Body of pancreas (tissue), 4 donors: ENCODE results near the gene TMEM131L. TPM values are rescaled to one million over a fixed set of nuclear protein-coding genes. Genes with fewer than 3 reads are reported as not detected.

Experiments
- ATAC-seq: fragments of 150-250 bp; one replicate; pipeline ENCODE4 v1.9.1; 2016
- DNase-seq, 4 donors: peaks; one replicate each; pipeline ENCODE4 v3.0.0-alpha.2; 2019
- H3K27ac ChIP-seq, 4 donors: fragments of 200-600 bp; sonication (generic); 1 replicate in 3 of 4; 2 replicates in 1 of 4; pipeline versions ENCODE4 v1.5.1 to v1.6.1; 2016 to 2019; ENCODE audit warnings: mild to moderate bottlenecking in 1 of 4, mixed read lengths in 1 of 4, moderate library complexity in 1 of 4
- H3K27me3 ChIP-seq, 2 donors: fragments of 200-600 bp; sonication (generic); one replicate each; pipeline ENCODE4 v1.6.0; 2016; ENCODE audit warnings: mild to moderate bottlenecking in 1 of 2
- H3K36me3 ChIP-seq, 2 donors: fragments of 200-600 bp; sonication (generic); replicated peaks in 1 of 2; 2 replicates each; pipeline ENCODE4 v1.5.1; 2016; ENCODE audit warnings: low read depth in 2 of 2; ENCODE audit not compliant: insufficient read depth in 1 of 2
- H3K4me1 ChIP-seq: fragments of 200-600 bp; sonication (generic); one replicate; pipeline ENCODE4 v1.6.0; 2016
- H3K4me3 ChIP-seq, 2 donors: fragments of 200-600 bp; sonication (generic); 1 replicate in 1 of 2; 2 replicates in 1 of 2; pipeline ENCODE4 v1.5.1; 2016 to 2019
- H3K9me3 ChIP-seq, 3 donors: fragments of 200-600 bp; sonication (generic); 1 replicate in 2 of 3; 2 replicates in 1 of 3; pipeline ENCODE4 v1.5.1; 2016
- CTCF ChIP-seq, 7 experiments: fragments of 450-650 bp in 4 of 7; fragments of 200-600 bp in 3 of 7; sonication (generic) in 3 of 7; IDR thresholded peaks; one replicate each; pipeline ENCODE4 v1.5.1; 2016 to 2019; ENCODE audit warnings: antibody characterized with exemption in 7 of 7
- POLR2A ChIP-seq, 3 donors: fragments of 450-650 bp; IDR thresholded peaks; one replicate each; pipeline ENCODE4 v1.6.1; 2016; ENCODE audit warnings: antibody characterized with exemption in 3 of 3, mild to moderate bottlenecking in 2 of 3
- WGBS, 2 donors: methylation state at CpG; one replicate each; pipeline ENCODE4 v1.1.5; 2017; 5-methylcytosine and 5-hydroxymethylcytosine counted together
- intact Hi-C: fragments of 100-400 bp; cut with DNase I; formaldehyde crosslinking; loops from one replicate; pipeline ENCODE4 v1.15.1; 2023
- total RNA-seq, 2 donors: library from RNA; depleted of rRNA; stranded (reverse); fragments of >200 nt; gene quantifications; one replicate each; pipeline ENCODE4 v1.1.0, GENCODE V29; 2016

Gene TMEM131L
- total RNA-seq, 2 donors from 2014 or later: 47.1 to 63.6 TPM

GRCh38 chr4:153520801-153521329 is 54.7 kb downstream of the TMEM131L start:
- no peak for TF ChIP-seq POLR2A (IDR thresholded peaks at IDR 0.05)
- no peak for TF ChIP-seq CTCF (IDR thresholded peaks at IDR 0.05)
- intact Hi-C loops: no loop called here
- no peak overlapping the region for H3K4me3 ChIP-seq
- 38 to 44% methylated on average over 8 of the region's 8 CpGs for WGBS, 2 donors
- no peak for ATAC-seq
- peaks cover 90% of the 10 kb centered on the region for H3K4me1 ChIP-seq
- H3K9me3 ChIP-seq: no peaks in the 10 kb centered on the region
- peak overlapping the region; percentile 88 to 90 (median 90) for H3K27ac ChIP-seq
- no peaks in the 10 kb centered on the region for H3K27me3 ChIP-seq
- DNase-seq: peak in 1 of 4 donors; percentile 30
- H3K36me3 ChIP-seq: no peaks in the 10 kb centered on the region

- no peaks in the 10 kb centered on the region for H3K9me3 ChIP-seq
- ATAC-seq: no peak
- 94% methylated on average over 10 of the region's 10 CpGs for WGBS, 2 donors
- no peak for TF ChIP-seq CTCF (IDR thresholded peaks at IDR 0.05)
- no peak for TF ChIP-seq POLR2A (IDR thresholded peaks at IDR 0.05)
- no peak overlapping the region for H3K4me3 ChIP-seq
- peak overlapping the region; percentile 88 to 90 (median 90) for H3K27ac ChIP-seq
- DNase-seq: no peak
- H3K4me1 ChIP-seq: peaks cover 91% of the 10 kb centered on the region
- no peaks in the 10 kb centered on the region for H3K27me3 ChIP-seq
- intact Hi-C loops: no loop called here
- H3K36me3 ChIP-seq: no peaks in the 10 kb centered on the region
These were observed 55.3 kb downstream of the TMEM131L start for GRCh38 chr4:153521478-153521877.

GRCh38 chr4:153521999-153522801 is 56.0 kb downstream of the TMEM131L start:
- H3K9me3 ChIP-seq: no peaks in the 10 kb centered on the region
- no peak for ATAC-seq
- WGBS, 2 donors: 87 to 90% methylated on average over 17 of the region's 17 CpGs
- intact Hi-C loops: no loop called here
- peak overlapping the region in 3 of 4 donors; percentile 38 to 90 (median 75) for H3K27ac ChIP-seq
- no peak for TF ChIP-seq CTCF (IDR thresholded peaks at IDR 0.05)
- TF ChIP-seq POLR2A (IDR thresholded peaks at IDR 0.05): no peak
- H3K27me3 ChIP-seq: no peaks in the 10 kb centered on the region
- peaks cover 93% of the 10 kb centered on the region for H3K4me1 ChIP-seq
- DNase-seq: no peak
- H3K4me3 ChIP-seq: no peak overlapping the region
- no peaks in the 10 kb centered on the region for H3K36me3 ChIP-seq

- Histone ChIP-seq H3K4me3 (no peak overlapping the region), H3K4me1 (peaks cover 93% of the 10 kb centered on the region), H3K9me3 (no peaks in the 10 kb centered on the region), H3K27ac (peak overlapping the region in 3 of 4 donors; percentile 27 to 75 (median 38)), H3K36me3 (no peaks in the 10 kb centered on the region), H3K27me3 (no peaks in the 10 kb centered on the region)
- ATAC-seq (no peak), DNase-seq (no peak)
- intact Hi-C loops: no loop called here
- TF ChIP-seq POLR2A (IDR thresholded peaks at IDR 0.05) (no peak), CTCF (IDR thresholded peaks at IDR 0.05) (no peak)
- 90 to 91% methylated on average over 1 of the region's 1 CpG for WGBS, 2 donors
These were observed 56.6 kb downstream of the TMEM131L start for GRCh38 chr4:153522802-153523094.
